NCI-H128 (cell line): ENCODE measurements around the gene LRRC28.

Experiments used
- DNase-seq: peaks from one replicate; lab custom pipeline; 2025; ENCODE audit not compliant: unreplicated experiment; lab: John Stamatoyannopoulos, UW

The LRRC28 gene

DNA sequence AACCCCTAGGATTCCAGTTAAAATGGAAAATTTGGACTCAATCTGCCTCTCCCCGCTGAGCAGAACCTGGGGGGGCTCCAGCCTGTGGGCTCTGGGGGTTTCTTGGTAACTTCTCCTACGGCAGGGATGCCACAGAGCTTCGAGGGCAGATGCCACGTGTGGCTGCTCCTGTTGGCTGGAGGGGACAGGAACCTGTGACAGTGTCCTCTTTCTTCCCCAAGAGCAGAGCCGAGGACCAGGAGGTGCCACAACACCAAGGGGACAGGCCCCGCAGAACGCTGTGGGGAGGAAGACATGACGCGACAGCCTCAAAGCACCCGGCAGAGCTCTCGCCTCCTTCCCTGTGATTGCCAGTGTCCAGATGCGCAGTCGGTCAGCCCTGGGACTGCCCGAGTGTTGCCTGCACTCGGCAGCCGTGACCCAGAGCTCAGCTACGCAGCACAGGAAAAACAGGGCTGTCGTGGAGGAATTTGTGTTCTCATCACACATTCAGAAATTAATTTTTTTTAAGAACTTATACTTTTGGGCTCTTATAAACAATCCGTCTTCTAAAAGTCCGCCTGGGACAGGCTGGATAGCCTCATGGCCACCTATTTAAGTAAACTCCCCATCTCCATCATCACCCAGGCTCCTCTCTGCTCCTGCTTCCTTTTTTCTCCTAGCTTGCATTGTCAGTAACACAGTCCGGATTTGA lies 182.6 kb downstream of the LRRC28 start:
- DNase-seq, result no peak

DNA sequence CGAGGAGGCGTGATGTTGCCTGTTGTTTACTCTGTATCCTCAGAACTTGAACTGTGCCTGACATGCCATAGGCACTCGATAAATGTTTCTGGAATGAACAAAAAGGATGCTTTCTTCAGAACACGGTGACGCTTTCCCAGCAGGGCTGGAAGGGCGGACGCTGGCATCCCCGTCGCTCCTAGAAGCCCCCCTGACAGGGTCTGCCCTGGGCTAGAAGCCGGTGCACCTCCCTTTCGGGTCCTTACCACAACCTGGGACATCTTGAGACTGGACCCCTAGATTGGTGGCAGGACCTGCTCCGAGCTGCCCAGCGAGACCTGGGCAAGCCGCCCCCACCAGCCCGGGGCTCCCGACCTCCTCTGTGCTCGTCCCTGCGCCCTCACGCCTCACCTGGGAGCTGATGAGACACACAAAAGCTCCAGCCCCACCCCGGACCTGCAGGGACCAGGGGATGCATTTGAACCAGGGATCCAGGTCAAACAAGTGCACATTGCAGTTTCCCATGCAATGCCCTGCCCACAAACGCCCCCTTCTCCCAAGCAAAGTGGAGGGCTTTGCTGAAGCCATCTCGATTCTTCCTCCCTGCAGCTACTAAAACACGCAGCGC lies 183.3 kb downstream of the LRRC28 start:
- no peak for DNase-seq

GRCh38 chr15:99435113-99435695 lies 183.9 kb downstream of the LRRC28 start:
- no peak for DNase-seq

- no peak for DNase-seq
Observed at GRCh38 chr15:99435877-99436541, 184.7 kb downstream of the LRRC28 start.

DNA sequence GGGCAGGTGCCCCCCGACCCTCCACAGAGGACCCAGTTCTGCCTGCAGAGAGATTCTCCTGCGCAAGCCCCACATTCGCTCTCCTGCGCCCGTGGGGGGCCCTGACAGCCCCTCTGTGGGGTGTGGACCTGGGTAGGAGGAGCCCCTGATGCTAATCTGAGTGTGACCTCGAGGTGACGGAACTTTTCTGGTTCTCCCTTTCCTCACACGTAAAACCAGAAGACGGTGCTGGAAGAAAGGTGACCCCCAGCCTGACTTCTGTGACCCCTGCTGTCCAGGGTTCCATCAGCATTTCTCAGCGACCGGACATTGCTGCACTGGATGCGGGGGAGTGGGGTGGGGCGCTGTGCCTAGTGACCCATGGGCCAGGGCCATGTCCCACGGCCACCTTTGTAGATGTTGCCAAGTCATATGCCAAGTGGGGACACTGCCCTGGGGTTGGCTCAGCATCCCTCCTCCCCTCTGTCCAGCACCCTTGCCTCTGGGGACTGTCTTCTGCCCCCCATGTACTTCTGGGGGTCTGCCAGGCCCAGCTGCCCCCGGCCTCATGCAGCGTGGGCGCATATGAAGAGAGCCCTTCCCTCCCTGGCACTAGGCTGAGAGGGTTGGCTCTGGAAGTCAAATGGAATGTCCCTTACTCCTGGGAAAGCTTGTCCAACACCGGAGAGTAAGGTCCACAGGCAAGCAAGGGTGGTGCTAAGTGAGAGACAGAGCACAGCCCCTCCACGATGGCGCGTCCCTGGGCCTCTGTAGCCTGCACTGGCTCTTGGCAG lies 185.4 kb downstream of the LRRC28 start:
- no peak for DNase-seq

DNA sequence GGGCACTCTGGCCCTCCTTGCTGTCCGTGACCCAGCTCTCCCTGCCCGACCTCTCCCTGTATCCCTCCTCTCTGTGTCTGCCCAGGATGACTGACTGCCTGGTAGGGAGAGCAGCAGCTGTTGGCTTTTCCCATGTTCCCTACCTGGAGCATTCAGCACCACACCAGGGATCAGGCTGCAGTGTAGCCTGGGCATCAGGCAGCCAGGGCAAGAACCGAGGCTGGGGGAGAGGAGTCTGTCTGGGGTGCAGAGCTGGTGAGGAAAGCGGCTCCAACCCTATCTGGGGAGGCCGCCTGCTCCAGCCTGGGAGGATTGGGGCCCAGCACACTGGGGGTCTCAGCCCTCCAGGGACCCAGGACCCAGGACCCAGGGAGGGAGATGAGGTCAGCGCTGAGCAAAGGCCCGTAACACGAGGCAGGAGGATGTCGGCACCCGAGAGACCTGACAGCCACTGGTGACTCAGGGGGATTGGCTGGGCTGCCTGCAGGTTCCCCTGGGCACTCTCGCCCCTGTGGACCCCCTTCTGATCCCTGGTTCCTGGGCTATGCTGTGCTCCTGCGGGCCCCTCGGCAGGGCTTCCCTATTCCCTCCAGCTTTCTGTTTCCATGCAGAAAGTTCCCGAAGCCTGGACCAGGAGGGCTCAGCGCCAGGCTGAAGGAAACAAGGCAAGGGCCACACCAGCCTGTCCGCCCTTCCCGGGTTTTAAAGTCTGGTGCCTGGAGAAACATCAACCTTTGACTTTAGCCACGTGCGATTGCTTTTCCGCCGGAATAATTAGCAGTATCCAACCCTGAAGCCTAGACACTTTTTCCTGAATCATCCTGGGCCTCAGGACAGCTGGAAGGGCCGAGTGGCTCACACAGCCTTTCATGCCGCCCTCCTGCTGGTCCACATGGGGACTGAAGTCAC lies 186.3 kb downstream of the LRRC28 start:
- no peak for DNase-seq

DNA sequence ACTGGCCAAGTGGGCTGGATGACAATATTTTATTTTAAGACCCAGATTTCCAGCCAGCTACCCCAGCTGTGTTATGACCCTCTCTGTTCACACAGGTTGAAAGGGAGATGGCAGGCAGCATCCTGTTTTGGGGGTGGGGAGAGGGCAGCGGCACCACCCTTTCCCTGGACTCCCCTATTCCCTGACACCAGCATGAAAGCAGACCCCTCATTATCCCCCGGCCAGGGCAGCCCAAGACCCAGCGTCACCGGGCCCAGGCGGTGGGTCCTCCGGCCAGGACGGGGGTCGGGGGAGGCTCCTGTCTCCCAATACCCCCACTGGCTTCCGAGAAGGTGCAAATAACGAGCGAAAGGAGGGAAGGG lies 186.9 kb downstream of the LRRC28 start:
- DNase-seq, result no peak

DNA sequence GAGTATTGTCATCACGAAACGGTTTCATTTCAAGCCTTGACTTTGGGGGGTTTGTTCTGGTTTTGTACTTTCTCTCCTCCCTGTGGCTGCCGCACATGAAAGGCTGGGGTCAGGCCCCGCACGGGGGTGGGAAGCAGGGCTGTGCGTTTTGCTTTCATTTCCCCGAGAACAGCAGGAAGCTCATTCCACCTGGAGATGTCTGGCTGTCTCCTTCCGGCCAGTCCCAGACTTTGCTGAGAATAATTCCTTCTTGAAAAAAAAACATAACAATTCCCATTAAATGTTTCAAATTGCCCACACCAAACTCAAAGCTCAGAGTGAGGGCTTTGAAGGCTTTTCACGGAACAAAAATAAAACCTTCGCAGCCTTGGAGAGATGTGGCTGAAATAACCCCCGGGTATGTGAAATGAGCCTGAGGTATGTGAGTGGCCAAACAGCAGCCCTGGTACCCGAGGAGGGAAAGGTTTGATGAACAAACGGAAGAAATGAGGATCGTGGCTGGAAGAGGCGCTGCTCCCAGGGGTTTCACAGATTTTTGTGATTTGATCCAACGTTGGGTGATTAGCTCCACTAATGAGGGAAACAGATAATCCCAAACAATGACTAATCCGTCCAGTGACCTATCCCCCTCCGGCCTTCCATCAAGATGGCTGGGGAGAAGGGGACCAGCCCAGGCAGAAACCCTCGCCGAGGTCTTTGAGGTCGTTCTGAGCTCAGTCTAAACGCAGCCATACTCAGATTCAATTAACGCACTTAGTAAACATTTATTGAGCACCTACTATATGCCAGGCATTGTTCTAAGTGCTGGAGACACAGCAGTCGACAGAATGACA lies 187.6 kb downstream of the LRRC28 start:
- no peak for DNase-seq

DNA sequence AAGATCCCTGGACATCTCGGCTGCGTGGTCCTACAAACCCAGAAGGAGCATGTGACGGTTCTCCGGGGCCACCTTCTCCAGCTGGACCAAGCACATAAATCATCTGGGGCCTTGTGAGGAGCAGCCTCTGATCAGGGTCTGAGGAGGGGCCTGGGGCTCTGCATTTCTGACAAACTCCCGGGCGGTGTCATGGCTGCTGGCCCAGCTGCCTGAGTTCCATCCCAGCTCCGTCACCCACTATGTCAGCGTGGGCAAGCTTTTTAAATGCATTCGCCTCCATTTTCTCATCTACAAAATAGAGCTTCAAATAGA lies 188.2 kb downstream of the LRRC28 start:
- DNase-seq, result no peak

DNA sequence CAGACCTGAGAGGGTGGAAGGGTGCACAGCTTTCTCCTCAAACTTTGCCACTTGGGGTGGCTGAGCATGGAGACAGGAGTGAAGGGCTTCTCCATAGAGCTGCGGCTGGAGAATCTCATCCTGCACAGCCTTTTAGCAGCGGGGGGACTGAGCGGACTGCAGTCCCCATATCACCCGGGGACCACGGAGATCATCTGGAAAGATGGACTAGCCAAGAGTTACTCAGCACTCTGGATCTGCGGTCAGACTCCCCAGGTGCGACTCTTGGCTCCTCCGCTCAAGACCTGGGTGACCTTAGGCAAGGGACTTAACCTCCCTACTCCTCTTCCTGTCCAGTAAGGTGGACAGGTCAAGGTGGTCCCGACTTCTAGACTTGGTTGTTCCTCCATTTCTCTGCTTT lies 188.7 kb downstream of the LRRC28 start:
- no peak for DNase-seq
